ENCODE measurements around the gene CD164L2.
"Not testable (repeated sequence)": the region's sequence is repeated elsewhere in the genome, so short reads cannot be mapped to it uniquely, and the experiment has no call there.

CD164L2 gene

DNA sequence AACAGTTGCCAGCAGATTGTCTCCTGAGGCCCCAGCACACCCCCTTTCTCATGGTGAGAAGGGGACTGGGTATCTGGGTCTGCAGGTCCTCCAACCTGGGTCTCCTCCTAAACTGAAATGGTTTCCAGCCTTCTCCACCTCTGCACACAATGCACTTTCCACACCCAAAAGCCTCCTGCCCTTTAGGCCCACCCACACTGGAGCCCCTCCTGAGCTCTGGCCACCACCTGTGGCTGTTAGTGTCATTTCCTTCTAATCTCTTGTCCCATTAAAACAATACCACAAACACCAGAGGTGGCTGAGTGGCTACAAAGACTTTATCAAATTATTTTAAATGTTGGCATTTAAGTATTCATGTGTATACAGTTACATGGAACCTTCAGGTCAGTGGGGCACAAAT lies 20.8 kb upstream of the CD164L2 start:
- no peak for DNase-seq

DNA sequence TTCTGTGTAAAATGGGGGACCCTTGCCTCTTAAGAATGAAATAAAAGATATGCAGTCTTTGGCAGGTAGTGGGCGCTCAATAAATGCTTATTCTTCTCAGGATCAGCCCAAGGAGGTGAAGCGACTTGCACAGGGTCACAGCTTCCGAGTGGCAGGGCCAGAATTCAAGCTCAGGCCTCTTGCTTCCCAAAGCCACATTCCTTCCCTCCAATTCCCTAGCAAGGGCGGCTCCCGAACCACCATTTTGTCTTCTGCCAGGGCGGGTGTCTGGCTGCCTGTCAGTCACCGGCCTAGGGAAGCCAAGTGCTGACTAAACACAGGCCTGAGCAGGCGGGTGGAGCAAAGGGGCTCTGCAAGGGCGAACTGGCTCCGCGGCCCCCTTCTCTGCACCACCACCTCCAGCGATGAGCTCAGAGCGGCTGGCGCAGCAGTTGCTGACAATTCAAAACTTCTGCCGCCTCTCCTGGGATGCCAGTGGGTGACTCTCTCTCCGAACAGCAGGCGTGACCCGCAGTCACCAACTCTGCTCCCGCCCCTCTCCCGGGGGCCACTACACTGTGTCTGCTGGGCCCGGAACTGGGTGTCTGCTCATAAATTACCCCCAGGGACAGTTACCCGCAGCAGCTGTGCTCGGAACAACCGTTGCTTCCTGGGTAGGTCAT lies 20.1 kb upstream of the CD164L2 start:
- peak; percentile 92 for DNase-seq

DNA sequence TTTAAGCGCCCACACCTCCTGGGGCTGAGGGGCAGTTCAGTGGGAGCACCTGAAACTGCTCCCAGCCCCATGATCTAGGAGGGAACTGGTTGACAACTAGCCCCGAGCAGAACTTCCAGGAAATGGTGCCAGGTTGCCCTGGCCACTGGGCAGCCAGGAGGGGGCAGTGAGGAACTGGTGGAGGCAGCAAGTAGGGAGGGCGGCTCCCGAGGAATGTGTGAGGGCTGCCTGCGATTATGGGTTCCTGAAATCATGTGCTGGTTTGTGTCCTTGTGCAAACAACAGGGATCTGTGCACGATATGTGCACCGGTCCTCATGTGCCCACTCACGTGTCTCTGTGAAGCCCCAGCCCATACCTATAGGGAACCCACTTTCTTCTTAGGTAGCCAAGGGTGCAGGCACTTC lies 19.2 kb upstream of the CD164L2 start:
- DNase-seq: peak; percentile 81

DNA sequence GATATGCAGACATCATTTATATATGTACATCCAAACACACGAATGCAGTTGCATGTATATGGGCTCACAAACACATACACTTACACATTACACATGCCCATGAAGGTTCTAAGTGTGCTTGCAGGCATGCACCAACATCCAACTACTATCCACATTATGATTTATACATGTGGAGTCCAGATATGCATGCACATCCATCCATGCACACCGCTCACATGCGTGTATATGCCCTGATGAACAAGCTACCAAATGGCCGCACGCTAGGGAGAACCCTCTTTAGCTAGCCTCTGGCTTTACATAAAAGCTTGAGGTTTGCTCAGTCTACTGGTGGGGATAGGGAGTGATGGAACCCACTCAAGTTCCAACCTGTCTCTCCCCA lies 17.8 kb upstream of the CD164L2 start:
- DNase-seq: no peak

DNA sequence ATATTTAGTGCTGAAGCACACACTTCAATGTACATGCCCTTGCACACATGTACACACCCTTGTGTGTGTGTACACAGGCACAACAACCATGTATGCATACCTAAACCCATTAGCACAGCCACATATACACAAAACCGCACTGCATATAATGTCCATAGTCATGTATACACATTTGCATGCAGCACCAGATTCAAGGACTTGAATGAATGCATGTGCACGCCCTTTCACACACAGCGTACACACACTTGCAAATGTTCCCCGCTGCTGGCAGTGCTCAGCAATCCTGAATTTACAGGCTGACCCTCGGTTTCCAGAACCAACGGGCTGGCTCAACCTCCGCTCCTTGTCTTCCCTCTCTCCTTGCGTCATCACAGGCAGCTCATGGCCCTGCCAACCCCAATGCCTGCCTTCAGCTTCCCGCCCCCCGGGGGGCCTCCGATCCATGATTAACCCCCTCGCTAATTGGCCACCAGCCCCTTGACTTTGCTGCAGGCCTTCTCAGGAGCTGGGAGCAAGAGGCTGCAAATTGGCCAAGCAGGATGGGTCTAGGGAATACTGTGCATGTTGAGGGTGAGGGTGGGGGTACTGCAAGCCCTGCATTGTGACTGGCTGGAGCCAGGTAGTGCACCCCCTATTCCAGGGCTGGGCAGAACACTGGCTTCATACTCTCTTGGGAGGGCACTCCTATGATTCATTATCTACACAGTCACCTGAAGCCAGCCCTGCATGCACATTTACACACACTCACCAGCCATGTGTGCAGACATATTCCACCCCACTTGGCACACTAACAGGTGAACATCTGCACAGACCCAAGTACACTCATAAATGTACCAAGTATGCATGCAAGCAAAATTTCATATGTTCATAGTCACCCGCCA lies 17.2 kb upstream of the CD164L2 start:
- no peak for DNase-seq

DNA sequence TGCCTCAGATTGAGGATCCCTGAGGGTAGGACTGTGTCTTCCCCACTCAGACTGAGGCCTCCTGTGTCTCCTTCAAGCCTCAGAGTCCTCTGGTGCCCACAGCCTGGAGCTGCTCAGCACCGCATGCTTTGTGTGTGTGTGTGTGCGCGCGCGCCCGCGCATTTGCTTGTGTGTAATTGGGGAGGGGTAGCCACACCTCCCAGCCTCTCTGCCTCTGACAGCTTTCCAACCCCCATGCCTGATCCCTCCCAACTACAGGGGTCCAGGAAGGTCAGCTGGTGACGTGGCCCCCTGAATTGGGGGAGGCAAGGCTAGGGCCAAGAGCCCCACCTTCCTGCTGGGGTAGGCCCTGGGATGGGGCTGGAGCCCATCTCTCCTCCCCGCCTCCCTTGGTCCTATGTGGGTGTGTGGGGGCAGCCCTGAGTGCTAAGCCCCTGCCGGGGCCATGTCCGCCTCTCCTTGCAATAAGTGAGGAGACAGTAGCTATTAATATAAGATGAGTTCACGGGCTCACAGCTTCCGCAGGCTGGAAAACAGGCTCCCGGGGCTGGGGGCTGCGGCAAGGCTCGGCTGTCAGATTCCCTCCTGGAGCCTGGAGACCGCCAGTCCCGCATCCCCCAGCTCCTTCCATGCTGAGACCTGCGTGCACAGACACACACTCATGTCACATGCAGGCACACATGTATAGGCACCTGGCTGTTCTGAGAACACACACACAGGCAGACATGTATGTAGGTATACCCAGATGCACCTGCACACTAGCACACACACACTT lies 16.3 kb upstream of the CD164L2 start:
- peak; percentile 68 for DNase-seq

DNA sequence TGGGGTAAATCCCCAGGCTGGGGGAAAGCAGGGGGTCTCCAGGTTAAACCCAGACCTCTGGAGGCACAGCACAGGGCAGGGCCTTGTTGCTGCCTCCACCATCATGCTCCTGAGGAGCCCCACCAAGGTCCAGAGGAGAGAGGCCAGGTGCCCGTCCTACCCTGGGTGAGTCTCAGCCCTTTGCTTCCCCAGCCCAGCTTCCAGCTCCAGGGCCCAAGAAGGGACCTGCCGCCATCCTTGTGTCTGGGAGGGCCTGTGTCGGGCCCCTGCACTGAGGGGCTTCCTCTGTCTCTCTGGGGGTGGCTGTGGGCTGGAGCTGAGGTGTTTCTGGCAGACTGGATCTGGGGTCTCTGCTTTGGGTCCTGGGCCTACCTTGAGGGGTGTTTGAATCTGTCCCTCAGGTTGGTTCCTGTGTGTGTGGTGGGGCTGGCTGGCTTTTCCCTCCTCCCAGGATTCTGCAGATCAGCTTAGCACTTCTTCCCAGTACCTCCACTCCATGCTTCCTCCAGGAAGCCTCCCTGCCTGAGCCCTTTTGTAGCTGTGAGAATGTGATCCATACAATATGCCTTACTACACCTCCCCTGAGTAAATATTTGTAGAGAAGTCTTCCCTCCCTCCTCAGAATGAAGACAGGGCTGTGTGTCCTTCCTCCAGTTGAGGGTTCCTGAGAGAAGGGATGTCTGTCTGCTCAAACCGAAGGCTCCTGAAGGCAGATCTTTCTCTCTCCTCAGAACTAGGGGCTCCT lies 15.4 kb upstream of the CD164L2 start:
- no peak for DNase-seq

DNA sequence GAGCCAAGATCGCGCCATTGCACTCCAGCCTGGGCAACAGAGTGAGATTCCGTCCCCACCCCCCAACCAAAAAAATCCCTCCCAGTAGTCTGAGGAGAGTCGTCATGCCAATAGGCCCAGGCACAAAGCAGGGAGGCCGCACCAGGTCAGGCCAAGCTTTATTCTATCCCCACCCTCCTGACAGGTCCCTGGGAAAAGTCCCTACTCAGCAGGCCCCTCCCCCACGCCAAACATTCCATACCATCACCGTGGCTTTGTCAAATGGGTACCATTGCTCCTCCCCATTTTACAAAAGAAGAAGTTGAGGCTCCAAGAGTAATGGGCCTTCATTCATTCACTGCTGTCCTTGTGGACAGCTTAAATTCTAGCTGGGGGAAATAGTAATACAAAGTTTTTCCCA lies 14.6 kb upstream of the CD164L2 start:
- DNase-seq: no peak

DNA sequence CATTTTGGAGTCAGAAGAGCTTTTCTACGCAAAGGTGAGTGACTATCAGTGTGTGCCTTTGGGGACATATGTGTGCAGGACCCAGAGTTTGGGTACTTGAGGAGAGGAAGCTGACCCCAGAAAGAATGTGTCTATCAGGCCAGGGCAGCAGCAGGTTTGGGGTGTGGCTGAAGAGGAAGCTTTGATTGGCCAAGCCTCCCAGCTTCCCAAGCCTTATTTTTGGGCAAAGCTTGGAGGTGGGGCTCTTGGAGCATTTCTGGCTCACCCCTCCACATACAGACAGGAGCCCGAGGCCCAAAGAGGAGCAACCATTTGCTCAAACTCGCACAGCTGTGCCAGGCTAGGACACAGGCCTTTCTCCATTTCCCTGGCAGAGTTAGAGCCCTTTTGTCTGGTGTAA lies 14.0 kb upstream of the CD164L2 start:
- DNase-seq: no peak

DNA sequence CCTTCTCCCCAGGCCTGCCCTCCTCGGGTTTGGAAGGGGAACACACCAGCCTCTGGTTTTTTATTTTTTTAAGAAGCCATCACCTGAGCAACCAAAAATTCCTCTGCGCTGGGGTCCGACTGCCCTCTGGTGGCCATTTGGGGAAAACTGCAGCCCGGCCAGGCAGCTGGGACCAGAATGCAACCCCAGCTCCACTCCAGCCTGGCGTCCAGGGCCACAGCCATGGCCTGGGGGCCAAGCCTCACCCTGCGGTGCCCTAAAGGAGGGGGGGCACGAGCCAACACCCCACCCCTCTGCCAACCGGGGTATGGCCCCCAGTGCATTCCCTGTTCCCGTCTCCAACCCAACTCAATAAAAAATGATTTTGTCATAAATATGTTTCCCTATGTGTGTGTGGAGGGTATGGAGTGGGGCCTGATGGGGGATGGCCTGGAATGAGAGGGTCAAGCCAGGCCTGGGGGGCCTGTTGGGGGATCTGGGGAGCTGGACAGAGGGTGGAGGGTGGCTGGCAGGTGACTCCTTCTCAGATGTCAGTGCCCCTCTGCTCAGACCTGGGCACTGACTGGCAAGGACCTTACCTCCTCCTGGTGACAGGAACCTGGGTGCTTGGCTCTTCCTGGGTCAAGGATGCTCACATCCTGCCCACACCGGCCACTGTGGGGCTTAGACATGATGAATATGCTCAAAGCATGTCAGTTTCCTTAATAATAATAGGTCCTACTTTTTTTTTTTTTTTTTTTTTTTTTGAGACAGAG lies 12.5 kb upstream of the CD164L2 start:
- peak; percentile 86 for DNase-seq

DNA sequence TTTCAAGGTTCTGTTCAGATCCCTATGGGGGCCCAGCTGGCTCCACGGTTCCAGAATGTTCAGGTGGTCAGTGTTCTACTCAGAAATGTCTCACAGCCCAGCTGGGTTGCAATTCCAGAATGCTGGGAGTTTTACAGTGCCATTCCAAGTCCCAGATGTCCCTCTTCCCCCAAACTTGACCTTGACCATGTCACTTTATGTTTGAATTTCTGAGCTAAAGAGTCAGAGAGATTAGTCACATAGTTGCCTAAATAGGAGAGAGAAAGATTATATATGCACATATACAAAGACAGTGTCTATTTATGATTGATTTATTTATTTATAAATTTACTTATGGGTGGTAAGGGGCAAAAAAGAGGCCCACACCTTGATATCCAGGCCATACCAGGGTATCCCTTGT lies 11.8 kb upstream of the CD164L2 start:
- no peak for DNase-seq

DNA sequence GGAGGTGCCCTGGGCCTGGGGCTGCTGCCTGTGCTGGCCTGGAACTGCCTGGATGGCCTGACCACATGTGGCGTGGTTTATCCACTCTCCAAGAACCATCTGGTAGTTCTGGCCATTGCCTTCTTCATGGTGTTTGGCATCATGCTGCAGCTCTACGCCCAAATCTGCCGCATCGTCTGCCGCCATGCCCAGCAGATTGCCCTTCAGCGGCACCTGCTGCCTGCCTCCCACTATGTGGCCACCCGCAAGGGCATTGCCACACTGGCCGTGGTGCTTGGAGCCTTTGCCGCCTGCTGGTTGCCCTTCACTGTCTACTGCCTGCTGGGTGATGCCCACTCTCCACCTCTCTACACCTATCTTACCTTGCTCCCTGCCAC lies 11.1 kb upstream of the CD164L2 start:
- no peak for DNase-seq

DNA sequence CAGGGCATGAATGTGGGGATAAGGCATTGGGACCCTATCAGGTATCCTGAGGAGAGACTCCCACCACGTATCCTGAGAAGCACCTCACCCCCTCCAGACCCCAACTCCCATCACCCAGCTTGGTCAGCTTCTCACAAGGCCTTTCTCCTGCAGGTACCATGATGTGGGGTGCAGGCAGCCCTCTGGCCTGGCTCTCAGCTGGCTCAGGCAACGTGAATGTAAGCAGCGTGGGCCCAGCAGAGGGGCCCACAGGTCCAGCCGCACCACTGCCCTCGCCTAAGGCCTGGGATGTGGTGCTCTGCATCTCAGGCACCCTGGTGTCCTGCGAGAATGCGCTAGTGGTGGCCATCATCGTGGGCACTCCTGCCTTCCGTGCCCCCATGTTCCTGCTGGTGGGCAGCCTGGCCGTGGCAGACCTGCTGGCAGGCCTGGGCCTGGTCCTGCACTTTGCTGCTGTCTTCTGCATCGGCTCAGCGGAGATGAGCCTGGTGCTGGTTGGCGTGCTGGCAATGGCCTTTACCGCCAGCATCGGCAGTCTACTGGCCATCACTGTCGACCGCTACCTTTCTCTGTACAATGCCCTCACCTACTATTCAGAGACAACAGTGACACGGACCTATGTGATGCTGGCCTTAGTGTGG lies 10.6 kb upstream of the CD164L2 start:
- DNase-seq: no peak

DNA sequence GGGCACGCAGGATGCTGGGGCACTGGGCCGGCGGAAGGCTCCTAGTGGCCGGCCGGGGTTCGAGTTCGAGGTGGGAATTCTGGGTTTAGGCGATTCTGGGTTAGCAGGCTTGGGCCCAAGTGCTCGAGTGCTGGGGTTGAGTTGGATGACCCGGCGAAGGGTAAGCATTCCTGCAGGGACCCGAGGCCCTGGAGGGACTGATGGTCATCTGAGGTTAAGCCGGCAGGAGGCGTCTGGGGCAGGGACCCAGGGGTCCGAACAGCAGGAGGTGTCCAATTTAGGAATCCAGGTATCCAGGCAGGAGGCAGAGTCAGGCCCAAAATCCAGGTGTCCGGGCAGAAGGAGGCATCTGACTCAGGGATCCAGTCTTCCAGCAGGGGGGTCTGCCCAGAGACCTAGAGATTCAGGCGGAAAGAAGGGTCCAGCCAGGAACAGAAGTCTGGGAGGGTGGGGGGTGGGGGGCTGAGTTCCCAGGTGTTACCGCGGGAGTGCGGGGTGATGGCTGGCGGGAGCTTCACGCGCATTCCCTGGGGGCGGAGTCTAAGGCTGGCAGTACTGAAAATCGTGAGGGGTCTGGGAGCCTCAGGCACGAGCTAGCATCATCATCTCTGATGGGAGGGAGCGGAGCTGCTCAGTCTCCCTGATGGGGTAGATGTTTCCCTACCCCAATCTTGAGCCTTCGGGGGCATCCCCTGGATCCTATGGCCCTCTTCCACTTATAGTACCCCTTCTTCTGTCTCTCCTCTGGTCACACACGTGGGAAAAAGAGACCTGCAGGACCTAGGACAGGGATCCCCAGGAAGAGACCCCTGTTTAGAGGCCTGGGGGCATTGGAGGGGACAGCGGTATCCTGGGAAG lies 9.9 kb upstream of the CD164L2 start:
- no peak for DNase-seq

DNA sequence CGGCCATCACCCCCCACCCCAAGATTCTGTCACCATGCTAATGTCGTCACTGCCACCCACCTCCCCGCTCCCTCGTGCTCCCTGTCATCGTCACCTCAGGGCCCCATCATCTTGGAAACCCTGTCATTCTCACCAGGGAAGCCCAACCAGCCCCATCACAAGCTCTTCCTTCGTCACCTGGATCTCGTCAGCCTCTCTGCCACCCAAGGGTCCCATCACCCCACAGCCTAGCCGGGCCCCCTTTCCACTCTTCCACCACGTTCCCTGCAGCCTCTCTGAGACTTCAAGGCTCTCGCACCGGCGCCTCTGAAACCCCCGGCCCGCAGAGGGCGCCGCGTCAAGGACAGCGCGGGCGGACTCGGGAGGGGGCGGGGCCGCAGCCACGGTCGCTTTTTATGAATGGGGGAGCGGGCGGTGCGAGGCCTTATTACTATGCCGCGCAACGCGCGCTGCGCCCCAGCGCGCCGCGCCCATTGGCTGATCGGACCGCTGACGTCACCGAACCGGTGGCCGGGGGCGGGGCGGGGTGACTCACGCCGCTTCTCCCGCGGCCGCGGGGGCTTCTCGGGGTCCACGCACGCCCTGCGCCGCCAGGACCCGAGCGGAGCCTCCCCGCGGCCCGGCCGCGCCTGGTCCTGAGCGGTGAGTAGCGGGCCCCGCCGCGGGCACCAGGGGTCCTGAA lies 9.1 kb upstream of the CD164L2 start, which contains the start of gene GPR3:
Gene GPR3 (plus strand): TSS at position 527 of the 682 bp plus-strand sequence. CDS start 1,177 bp downstream, outside the sequence.
- DNase-seq: peak; percentile 94

DNA sequence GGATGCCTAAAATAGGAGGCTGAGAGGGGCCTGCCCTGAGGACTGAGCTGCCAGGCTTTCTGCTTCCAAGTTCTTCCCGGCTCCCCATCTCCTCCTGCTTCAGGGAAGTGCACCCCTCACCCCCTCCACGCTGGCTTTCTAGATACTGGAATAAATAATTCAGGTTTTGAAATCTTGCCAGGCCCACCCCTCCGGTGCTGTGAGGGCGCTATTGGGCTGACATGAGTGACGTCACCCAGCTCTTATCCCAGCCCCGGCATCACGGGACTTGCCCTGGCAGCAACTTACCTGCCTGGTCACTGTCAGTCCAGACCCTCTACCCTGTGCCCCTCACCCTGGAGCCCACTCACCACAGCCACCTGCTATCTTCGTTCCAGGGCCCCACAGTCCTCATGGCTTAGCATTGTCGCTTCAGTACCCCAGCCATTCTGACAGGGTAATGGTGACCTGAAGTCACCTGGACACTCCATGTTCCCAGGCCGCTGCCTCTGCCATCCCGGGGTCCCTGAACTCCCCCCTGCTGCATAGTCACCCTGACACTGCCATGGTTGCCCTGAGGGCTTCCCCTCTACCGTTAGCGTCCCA lies 8.5 kb upstream of the CD164L2 start:
- peak; percentile 61 for DNase-seq

DNA sequence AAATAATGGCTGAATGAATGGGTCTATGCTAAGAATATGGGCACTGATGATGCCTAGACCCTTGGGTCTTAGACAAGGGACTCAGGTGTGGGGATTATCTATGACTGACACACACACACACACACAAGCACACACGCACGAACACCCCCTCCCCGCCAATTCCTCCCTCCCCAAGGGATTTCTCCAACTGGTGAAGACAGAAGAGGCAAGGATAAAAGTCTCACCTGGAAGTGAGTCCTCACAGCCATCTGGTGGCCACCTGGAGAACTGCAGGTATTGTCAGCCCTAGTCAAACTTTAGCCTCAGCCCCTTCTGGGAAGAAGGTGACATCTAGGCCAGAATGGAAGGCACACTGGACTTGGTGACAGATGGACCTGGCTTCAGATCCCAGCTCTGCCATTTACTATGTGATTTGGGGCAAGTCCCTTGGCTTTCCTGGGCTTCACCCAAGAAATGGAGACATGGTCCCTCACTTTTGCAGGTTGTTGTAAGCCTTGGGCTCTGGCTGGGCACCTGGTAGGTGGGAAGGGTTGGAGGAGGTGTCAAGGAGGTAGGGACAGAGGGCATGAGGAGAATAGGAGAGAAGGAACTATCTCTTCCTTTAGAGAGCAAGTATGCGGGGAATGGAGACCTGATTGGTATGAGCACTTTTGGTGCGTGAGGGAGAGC lies 5.3 kb upstream of the CD164L2 start:
- DNase-seq: no peak

DNA sequence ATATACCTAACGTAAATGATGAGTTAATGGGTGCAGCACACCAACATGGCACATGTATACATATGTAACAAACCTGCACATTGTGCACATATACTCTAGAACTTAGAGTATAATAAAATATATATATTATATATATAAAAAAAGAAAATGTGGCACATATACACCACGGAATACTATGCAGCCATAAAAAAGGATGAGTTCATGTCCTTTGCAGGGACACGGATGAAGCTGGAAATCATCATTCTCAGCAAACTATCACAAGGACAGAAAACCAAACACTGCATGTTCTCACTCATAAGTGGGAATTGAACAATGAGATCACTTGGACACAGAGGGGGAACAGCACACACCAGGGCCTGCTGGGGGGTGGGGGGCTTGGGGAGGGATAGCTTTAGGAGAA lies 1.7 kb upstream of the CD164L2 start:
- DNase-seq: not testable (repeated sequence)

DNA sequence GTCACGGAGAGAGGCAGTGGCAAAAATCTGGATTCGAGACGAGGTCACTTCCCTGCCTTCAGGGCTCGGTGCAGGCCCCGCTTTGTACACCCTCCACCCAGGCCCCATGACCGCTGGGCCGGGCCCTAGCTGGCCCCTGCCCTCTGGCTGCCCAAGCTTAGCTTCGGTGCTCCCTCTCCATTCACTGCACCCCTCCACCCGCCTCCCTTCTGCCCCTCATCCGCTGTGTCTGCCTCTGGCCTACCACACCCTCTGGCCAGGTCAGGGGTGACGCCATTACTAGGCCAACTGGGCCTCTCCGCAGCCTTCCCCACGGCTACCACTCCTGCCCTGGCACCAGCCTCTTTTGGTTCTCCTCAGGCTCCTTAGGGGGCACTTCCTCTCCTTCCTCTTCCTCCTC lies 528 bp upstream of the CD164L2 start:
- no peak for DNase-seq
